Measurements from ENCODE around the gene RAB25.
A peak's percentile ranks its signal among the peaks of the same experiment; 100 is the strongest.
"Not testable (repeated sequence)": the region's sequence is repeated elsewhere in the genome, so short reads cannot be mapped to it uniquely, and the experiment has no call there.

RAB25 gene

DNA sequence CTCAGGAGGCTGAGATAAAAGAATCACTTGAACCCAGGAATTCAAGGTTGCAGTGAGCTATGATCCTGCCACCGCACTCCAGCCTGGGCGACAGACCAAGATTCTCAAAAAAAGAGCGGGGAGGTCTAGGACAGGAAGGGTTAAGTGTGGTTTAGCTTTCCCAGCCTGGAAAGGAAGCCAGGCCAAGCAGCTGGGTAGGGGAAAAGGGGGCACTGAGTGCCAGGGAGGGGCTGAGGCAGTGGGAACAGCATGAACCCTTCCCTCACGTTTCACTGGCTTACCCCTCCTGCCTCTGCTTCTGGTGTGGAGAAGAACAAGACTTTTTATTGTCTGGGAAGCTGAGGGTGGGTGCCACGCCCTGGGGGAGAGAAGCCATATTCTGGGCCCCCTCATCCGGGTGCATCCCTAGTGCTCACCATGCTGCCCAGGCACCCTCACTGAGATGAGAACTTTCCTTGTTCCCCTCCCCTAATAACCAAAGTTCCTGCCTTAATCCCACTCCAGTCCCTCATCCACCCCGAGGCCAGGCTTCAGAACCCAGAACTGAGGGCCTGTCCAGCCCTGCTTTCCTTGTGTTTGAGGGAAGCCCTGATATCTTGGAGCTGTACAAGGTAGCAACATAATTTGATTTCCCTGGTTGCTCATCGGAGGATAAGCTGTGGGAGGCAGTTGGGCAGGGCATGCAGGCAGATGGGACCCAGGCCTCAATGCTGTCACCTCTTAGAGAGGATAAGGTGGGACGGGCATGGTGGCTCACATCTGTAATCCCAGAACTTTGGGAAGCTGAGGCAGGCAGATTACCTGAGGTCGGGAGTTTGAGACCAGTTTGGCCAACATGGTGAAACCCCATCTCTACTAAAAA is 51.5 kb downstream of the RAB25 start:
- TF ChIP-seq, protein P1, sequence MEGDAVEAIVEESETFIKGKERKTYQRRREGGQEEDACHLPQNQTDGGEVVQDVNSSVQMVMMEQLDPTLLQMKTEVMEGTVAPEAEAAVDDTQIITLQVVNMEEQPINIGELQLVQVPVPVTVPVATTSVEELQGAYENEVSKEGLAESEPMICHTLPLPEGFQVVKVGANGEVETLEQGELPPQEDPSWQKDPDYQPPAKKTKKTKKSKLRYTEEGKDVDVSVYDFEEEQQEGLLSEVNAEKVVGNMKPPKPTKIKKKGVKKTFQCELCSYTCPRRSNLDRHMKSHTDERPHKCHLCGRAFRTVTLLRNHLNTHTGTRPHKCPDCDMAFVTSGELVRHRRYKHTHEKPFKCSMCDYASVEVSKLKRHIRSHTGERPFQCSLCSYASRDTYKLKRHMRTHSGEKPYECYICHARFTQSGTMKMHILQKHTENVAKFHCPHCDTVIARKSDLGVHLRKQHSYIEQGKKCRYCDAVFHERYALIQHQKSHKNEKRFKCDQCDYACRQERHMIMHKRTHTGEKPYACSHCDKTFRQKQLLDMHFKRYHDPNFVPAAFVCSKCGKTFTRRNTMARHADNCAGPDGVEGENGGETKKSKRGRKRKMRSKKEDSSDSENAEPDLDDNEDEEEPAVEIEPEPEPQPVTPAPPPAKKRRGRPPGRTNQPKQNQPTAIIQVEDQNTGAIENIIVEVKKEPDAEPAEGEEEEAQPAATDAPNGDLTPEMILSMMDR (IDR thresholded peaks at IDR 0.05; ENCODE audit: borderline replicate concordance, control extremely low read depth, extremely low read depth, insufficient read depth, missing control alignments) = no peak
- no peak for DNase-seq (ENCODE audit: low spot score)
- in situ Hi-C loops (cut with MboI; ENCODE audit: low sequenced_read_pairs, unreplicated experiment) = no loop called here

DNA sequence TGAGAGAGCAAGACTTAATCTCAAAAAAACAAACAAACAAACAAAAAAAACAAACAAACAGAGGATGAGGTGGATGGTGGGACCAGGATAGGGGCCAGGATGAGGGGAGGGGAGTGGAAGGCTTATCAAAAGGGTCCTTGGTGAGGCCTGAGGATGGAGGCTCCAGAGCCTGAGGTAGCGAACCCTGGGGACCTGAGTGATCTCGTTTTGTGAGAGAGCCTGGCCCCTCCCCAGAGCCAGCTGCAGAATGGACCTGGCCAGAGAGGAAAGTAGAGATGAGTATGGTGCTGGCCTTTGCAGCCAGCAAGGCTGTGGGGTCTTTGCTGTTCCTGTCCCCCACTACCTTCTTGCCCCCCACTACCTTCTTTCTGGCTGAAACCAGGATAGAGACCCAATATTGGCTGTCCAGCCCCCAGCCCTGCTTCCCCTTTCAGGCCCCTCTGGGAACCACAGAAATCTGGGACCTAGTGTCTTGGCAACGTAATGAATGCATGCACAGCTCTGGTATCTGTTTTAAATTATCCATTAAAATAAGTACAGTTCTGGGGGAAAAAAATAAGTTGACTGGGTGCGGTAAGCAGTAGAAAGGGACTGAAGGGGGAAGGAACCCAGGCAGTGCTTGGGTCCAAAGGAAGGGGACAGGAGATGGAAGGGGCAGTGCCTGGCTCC is 52.5 kb downstream of the RAB25 start:
- in situ Hi-C loops (cut with MboI; ENCODE audit: low sequenced_read_pairs, unreplicated experiment) = no loop called here
- TF ChIP-seq, protein P1 (IDR thresholded peaks at IDR 0.05; ENCODE audit: borderline replicate concordance, control extremely low read depth, extremely low read depth, insufficient read depth, missing control alignments) = no peak
- DNase-seq (ENCODE audit: low spot score) = no peak

DNA sequence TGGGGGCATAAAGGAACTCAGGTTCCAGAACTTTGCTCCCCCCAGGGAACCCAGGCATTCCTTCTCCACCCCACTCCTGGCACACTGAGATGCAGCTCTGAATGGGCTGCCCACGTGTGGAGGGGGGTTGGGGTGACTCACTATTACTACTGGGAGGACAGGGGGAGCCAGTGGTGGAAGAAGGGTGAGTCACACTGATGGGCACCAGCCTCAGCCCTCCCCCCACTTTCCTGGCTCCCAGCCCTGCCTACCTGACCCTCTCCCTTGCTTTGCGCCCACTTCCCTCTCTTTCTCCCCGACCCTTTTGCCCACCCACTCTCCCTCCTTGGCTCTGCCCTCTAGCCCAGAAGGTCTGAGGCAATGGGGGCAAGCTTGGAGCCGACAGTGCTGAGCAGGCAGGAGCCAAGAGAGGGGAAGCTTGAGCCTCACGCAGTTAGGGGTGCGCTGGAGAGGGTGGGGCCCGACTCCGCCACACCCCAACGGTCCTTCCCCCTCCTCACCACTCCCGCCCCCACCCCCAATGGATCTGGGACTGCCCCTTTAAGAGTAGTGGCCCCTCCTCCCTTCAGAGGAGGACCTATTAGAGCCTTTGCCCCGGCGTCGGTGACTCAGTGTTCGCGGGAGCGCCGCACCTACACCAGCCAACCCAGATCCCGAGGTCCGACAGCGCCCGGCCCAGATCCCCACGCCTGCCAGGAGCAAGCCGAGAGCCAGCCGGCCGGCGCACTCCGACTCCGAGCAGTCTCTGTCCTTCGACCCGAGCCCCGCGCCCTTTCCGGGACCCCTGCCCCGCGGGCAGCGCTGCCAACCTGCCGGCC is 53.4 kb downstream of the RAB25 start, which contains the start of gene LMNA:
Gene LMNA (plus strand): TSS at position 611 of the 818 bp plus-strand sequence. CDS start 208 bp downstream, outside the sequence.
- TF ChIP-seq, protein P1 (IDR thresholded peaks at IDR 0.05; ENCODE audit: borderline replicate concordance, control extremely low read depth, extremely low read depth, insufficient read depth, missing control alignments) = no peak
- peak; percentile 83 for DNase-seq (ENCODE audit: low spot score)
- in situ Hi-C loops (cut with MboI; ENCODE audit: low sequenced_read_pairs, unreplicated experiment) = no loop called here

DNA sequence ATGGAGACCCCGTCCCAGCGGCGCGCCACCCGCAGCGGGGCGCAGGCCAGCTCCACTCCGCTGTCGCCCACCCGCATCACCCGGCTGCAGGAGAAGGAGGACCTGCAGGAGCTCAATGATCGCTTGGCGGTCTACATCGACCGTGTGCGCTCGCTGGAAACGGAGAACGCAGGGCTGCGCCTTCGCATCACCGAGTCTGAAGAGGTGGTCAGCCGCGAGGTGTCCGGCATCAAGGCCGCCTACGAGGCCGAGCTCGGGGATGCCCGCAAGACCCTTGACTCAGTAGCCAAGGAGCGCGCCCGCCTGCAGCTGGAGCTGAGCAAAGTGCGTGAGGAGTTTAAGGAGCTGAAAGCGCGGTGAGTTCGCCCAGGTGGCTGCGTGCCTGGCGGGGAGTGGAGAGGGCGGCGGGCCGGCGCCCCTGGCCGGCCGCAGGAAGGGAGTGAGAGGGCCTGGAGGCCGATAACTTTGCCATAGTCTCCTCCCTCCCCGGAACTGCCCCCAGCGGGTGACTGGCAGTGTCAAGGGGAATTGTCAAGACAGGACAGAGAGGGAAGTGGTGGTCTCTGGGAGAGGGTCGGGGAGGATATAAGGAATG is 54.1 kb downstream of the RAB25 start:
- in situ Hi-C loops (cut with MboI; ENCODE audit: low sequenced_read_pairs, unreplicated experiment) = no loop called here
- DNase-seq (ENCODE audit: low spot score) = no peak
- TF ChIP-seq, protein P1 (IDR thresholded peaks at IDR 0.05; ENCODE audit: borderline replicate concordance, control extremely low read depth, extremely low read depth, insufficient read depth, missing control alignments) = no peak

DNA sequence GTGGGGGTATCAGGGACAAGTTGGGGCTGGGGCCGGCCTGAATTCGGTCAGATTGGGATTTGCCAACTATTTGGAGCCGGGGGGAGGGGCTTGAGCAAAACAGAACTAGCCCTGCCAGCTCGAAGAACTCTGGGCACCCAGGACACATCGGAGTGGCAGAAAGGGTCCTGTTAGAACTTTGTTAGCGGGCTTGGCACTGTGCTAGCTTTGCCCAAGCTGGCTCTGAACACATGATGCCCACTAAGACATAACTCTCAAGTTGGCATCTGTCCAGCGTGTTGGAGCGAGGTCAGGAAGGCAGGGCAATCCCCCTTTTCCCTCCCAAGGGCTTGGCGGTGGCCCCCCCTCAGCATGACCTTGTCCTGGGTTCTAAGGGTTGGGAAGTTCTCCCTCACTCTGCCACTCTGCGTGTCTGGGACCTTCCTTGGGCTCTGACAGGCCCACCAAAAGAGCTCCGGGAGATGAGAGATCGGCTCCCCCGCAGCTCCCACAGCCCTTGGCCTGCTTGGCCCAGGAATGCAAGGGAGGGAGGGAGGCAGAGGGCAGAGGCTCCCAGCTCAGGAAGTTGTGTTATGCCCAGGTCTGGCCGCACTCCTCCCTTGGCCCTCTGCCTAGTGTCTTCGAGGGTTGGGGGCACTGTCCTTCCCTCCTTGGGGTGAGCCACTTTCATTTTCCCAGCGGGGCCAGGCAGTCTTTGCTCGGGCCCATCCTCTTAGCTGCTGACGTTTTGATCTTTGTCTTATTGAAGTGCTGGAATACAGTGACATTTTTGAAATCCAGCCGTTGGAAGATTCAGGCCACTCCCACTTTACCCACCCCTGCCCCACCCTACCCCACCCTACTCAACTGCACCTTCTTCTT is 54.8 kb downstream of the RAB25 start:
- in situ Hi-C loops (cut with MboI; ENCODE audit: low sequenced_read_pairs, unreplicated experiment) = no loop called here
- DNase-seq (ENCODE audit: low spot score) = no peak
- TF ChIP-seq, protein P1 (IDR thresholded peaks at IDR 0.05; ENCODE audit: borderline replicate concordance, control extremely low read depth, extremely low read depth, insufficient read depth, missing control alignments) = no peak

DNA sequence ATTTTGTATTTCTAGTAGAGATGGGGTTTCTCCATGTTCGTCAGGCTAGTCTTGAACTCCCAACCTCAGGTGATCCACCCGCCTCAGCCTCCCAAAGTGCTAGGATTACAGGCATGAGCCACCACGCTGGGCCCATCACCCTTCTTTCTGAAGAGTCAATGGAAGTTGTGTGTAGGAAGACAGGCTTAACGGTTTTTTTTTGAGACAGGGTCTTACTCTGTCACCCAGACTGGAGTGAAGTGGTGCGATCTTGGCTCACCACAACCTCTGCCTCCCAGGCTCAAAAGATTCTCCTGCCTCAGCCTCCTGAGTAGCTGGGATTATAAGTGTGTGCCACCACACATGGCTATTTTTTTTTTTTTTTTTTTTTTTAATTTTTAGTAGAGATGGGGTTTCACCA is 55.8 kb downstream of the RAB25 start:
- in situ Hi-C loops (cut with MboI; ENCODE audit: low sequenced_read_pairs, unreplicated experiment); DNase-seq (ENCODE audit: low spot score): not testable (repeated sequence)

All from GM13976 (cell line).